DOHH2 (cell line): Measurements from ENCODE around the gene AHSG.

Experiments
- H3F3A ChIP-seq: fragments of 200-600 bp; sonication (generic), shearing (Covaris generic); 2 replicates; pipeline ENCODE4 v1.6.0; 2016; ENCODE audit warnings: antibody characterized with exemption, mild to moderate bottlenecking; ENCODE audit not compliant: control insufficient read depth, insufficient read depth
- H3K27ac ChIP-seq: fragments of 200-600 bp; sonication (generic); 2 replicates; pipeline ENCODE4 v1.5.1; 2014; ENCODE audit warnings: low read depth, mild to moderate bottlenecking, low read length, moderate library complexity
- H3K27me3 ChIP-seq: fragments of 200-600 bp; sonication (generic); 2 replicates; pipeline ENCODE4 v1.6.1; 2014; ENCODE audit warnings: mild to moderate bottlenecking, low read length, mixed read lengths; ENCODE audit not compliant: control insufficient read depth
- H3K36me3 ChIP-seq: fragments of 200-600 bp; sonication (generic); 2 replicates; pipeline ENCODE4 v1.6.1; 2014; ENCODE audit warnings: mild to moderate bottlenecking, low read length, moderate library complexity, mixed read lengths; ENCODE audit not compliant: control insufficient read depth
- H3K4me1 ChIP-seq: fragments of 200-600 bp; sonication (generic); 2 replicates; pipeline ENCODE4 v1.6.1; 2014; ENCODE audit warnings: mild to moderate bottlenecking, low read length, mixed read lengths; ENCODE audit not compliant: control insufficient read depth
- H3K4me2 ChIP-seq: fragments of 200-600 bp; sonication (generic); 2 replicates; pipeline ENCODE4 v1.6.0; 2014; ENCODE audit warnings: mild to moderate bottlenecking, low read length, moderate library complexity
- H3K4me3 ChIP-seq: fragments of 200-600 bp; sonication (generic); 2 replicates; pipeline ENCODE4 v1.5.1; 2014; ENCODE audit warnings: mild to moderate bottlenecking, low read length, mixed read lengths
- H3K79me2 ChIP-seq: fragments of 200-600 bp; sonication (generic); 2 replicates; pipeline ENCODE4 v1.6.1; 2014; ENCODE audit warnings: mild to moderate bottlenecking, low read length, mixed read lengths; ENCODE audit not compliant: control insufficient read depth
- H3K9me2 ChIP-seq: fragments of 200-600 bp; sonication (generic); replicated peaks from 2 replicates; pipeline ENCODE4 v1.6.1; 2014; ENCODE audit warnings: mild to moderate bottlenecking, low read length, mixed read lengths; ENCODE audit not compliant: control insufficient read depth
- H3K9me3 ChIP-seq: fragments of 200-600 bp; sonication (generic); 2 replicates; pipeline ENCODE4 v1.6.1; 2014; ENCODE audit warnings: antibody characterized with exemption, low read length, mixed read lengths; ENCODE audit not compliant: control insufficient read depth, insufficient read depth
- H4K20me1 ChIP-seq: fragments of 200-600 bp; sonication (generic); 2 replicates; pipeline ENCODE4 v1.6.0; 2014; ENCODE audit warnings: low read depth, mild to moderate bottlenecking, antibody characterized with exemption, low read length, moderate library complexity; ENCODE audit not compliant: control insufficient read depth, insufficient read depth
- CTCF ChIP-seq: fragments of 200-600 bp; sonication (generic); IDR thresholded peaks from one replicate; pipeline ENCODE4 v1.5.1; 2014; ENCODE audit warnings: antibody characterized with exemption, mild to moderate bottlenecking, low read depth, low read length; ENCODE audit not compliant: poor library complexity, severe bottlenecking
- EZH2phosphoT487 ChIP-seq: fragments of 200-600 bp; sonication (generic); IDR thresholded peaks from 2 replicates; pipeline ENCODE4 v1.6.1; 2017; ENCODE audit warnings: borderline replicate concordance, mild to moderate bottlenecking, antibody characterized with exemption, low read length, moderate library complexity, mixed read lengths

AHSG gene

GRCh38 chr3:186577521-186577920 is 35.3 kb upstream of the AHSG start:
- H3K36me3 ChIP-seq, result peaks cover 99% of the 10 kb centered on the region

DNA sequence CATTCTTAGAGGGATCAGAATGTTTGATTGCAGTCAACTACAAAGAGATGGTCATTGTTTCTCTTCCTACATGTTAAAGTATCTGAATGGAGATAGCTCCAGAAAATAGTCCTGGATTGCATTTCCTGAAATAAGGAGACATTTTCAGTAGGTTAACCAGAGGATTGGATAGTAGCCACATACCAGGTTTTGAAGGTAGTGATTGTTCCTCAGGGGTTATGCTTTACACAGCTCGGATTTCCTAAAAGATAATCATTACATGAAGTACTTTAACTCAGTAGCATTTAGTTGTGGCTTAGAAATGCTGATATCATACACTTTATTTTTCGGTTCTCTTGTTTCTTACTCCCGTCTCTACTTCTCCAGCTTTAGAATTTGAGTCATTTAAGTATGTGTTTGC is 32.1 kb upstream of the AHSG start:
- Histone ChIP-seq H3K9me2 (no peaks in the 10 kb centered on the region), H3F3A (peaks cover 6% of the 10 kb centered on the region), H3K79me2 (peaks cover 25% of the 10 kb centered on the region), H3K4me2 (no peak overlapping the region), H3K36me3 (peaks cover 99% of the 10 kb centered on the region), H4K20me1 (peaks cover 3% of the 10 kb centered on the region; the same call in 1 of the 2 replicates), H3K9me3 (no peaks in the 10 kb centered on the region), H3K27ac (no peak overlapping the region), H3K4me3 (no peak overlapping the region), H3K27me3 (no peaks in the 10 kb centered on the region), H3K4me1 (no peaks in the 10 kb centered on the region)
- no peak for TF ChIP-seq CTCF
- TF ChIP-seq EZH2phosphoT487, result no peak

More at GRCh38 chr3:186577521-186577920, 35.3 kb upstream of the AHSG start:
- no peak overlapping the region for H3K4me2 ChIP-seq
- H4K20me1 ChIP-seq, result no peaks in the 10 kb centered on the region; the same call in 1 of the 2 replicates
- peaks cover 53% of the 10 kb centered on the region for H3K79me2 ChIP-seq
- H3K4me3 ChIP-seq, result no peak overlapping the region
- 0 out of 2 replicates have a peak, but pooled peaks cover 2% of the 10 kb centered on the region for H3K4me1 ChIP-seq
- peaks cover 2% of the 10 kb centered on the region for H3F3A ChIP-seq
- TF ChIP-seq EZH2phosphoT487 (no peak), CTCF (no peak)
- H3K27ac ChIP-seq, result no peak overlapping the region
- H3K9me3 ChIP-seq, result no peaks in the 10 kb centered on the region
- H3K9me2 ChIP-seq, result no peaks in the 10 kb centered on the region
- no peaks in the 10 kb centered on the region for H3K27me3 ChIP-seq

DNA sequence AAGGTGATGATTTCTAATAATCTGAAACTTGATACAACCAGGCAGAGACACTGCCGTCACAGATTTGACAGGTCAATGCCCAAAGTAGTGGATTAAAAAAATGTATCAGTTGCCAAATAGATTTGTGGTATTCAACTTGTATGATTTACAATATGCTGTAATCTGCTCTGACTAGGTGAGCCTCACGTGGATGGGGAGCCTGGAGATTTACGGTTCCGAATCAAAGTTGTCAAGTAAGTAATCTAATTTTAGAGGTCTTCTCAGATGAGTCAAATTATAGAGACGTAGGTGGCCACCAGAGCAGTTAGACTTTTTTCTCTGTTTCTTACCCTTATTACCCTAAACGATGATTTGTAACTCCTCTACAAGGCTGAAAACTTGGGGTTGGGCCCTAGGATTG is 30.3 kb upstream of the AHSG start:
- H3K27me3 ChIP-seq, result no peaks in the 10 kb centered on the region
- no peak overlapping the region for H3K27ac ChIP-seq
- no peak for TF ChIP-seq EZH2phosphoT487
- no peak for TF ChIP-seq CTCF
- H3K9me3 ChIP-seq, result no peaks in the 10 kb centered on the region
- no peak overlapping the region for H3K4me3 ChIP-seq
- H3K4me1 ChIP-seq, result no peaks in the 10 kb centered on the region
- H3K36me3 ChIP-seq, result peaks cover 86% of the 10 kb centered on the region
- H3F3A ChIP-seq, result peaks cover 9% of the 10 kb centered on the region
- H3K4me2 ChIP-seq, result no peak overlapping the region
- H3K79me2 ChIP-seq, result peaks cover 10% of the 10 kb centered on the region; the same call in 1 of the 2 replicates
- H3K9me2 ChIP-seq, result no peaks in the 10 kb centered on the region
- peaks cover 3% of the 10 kb centered on the region; the same call in 1 of the 2 replicates for H4K20me1 ChIP-seq
